Ascending aorta (tissue), 2 donors: Measurements from ENCODE around the gene STAC. TPM values are rescaled to one million over a fixed set of nuclear protein-coding genes. Genes with fewer than 3 reads are reported as not detected.

Source experiments
- DNase-seq, 2 donors: peaks; one replicate each; pipeline ENCODE4 v3.0.0-alpha.2; 2019; ENCODE audit warnings: low spot score in 2 of 2
- H3K27ac ChIP-seq, 2 donors: fragments of 200-600 bp; sonication (generic); one replicate each; pipeline ENCODE4 v1.5.1; 2016 to 2017; ENCODE audit warnings: mild to moderate bottlenecking in 1 of 2
- H3K27me3 ChIP-seq: fragments of 200-600 bp; sonication (generic); one replicate; pipeline ENCODE4 v1.5.1; 2017
- H3K36me3 ChIP-seq, 2 donors: fragments of 200-600 bp; sonication (generic); one replicate each; pipeline ENCODE4 v1.5.1; 2016
- H3K4me1 ChIP-seq, 2 donors: fragments of 200-600 bp; sonication (generic); one replicate each; pipeline ENCODE4 v1.5.1; 2016 to 2017; ENCODE audit warnings: mild to moderate bottlenecking in 1 of 2
- H3K4me3 ChIP-seq, 2 donors: fragments of 200-600 bp; sonication (generic); one replicate each; pipeline ENCODE4 v1.5.1; 2016 to 2017; ENCODE audit warnings: mild to moderate bottlenecking in 1 of 2
- H3K9me3 ChIP-seq, 2 donors: fragments of 200-600 bp; sonication (generic); one replicate each; pipeline ENCODE4 v1.5.1; 2016
- intact Hi-C: fragments of 100-400 bp; cut with DNase I; formaldehyde crosslinking; loops from one replicate; pipeline ENCODE4 v1.15.1; 2023
- total RNA-seq: library from RNA; depleted of rRNA; stranded (reverse); fragments of >200 nt; gene quantifications from one replicate; pipeline ENCODE4 v1.1.0, GENCODE V29; 2016
- TF ChIP-seq, protein P1 (sequence below), 3 experiments: fragments of 200-600 bp in 2 of 3; fragments of 450-650 bp in 1 of 3; sonication (generic) in 2 of 3; IDR thresholded peaks; one replicate each; pipeline ENCODE4 v1.5.1; 2016 to 2019; ENCODE audit warnings: antibody characterized with exemption in 3 of 3, mild to moderate bottlenecking in 1 of 3, moderate library complexity in 1 of 3

Gene STAC
- total RNA-seq, 1 donor from 2014 or later: 16.0 TPM

DNA sequence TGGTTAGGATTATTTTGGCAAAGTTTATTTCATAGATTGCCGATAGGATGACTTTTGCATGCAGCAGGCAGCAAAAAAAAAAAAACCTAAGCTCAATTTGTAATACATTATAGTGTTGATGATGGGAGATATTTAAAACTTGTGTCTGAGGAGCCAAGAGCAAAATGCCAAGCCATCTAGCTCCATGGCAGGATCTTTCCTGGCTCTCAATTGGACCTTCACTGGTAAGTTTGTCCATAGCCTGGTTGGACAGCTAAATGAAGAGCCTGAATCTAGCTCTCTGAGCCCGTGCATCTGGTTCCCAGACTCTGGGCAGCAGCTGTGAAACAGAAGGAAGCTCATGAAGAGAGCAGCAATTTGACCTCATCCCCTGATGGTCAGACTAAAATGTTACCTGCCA lies 17.5 kb downstream of the STAC start:
- no peak for DNase-seq
- Histone ChIP-seq H3K4me3 (no peak overlapping the region), H3K27me3 (no peaks in the 10 kb centered on the region), H3K4me1 (no peaks in the 10 kb centered on the region), H3K36me3 (no peaks in the 10 kb centered on the region), H3K9me3 (no peaks in the 10 kb centered on the region), H3K27ac (no peak overlapping the region)
- TF ChIP-seq, protein P1, sequence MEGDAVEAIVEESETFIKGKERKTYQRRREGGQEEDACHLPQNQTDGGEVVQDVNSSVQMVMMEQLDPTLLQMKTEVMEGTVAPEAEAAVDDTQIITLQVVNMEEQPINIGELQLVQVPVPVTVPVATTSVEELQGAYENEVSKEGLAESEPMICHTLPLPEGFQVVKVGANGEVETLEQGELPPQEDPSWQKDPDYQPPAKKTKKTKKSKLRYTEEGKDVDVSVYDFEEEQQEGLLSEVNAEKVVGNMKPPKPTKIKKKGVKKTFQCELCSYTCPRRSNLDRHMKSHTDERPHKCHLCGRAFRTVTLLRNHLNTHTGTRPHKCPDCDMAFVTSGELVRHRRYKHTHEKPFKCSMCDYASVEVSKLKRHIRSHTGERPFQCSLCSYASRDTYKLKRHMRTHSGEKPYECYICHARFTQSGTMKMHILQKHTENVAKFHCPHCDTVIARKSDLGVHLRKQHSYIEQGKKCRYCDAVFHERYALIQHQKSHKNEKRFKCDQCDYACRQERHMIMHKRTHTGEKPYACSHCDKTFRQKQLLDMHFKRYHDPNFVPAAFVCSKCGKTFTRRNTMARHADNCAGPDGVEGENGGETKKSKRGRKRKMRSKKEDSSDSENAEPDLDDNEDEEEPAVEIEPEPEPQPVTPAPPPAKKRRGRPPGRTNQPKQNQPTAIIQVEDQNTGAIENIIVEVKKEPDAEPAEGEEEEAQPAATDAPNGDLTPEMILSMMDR (IDR thresholded peaks at IDR 0.05): no peak
- intact Hi-C loops: no loop called here

DNA sequence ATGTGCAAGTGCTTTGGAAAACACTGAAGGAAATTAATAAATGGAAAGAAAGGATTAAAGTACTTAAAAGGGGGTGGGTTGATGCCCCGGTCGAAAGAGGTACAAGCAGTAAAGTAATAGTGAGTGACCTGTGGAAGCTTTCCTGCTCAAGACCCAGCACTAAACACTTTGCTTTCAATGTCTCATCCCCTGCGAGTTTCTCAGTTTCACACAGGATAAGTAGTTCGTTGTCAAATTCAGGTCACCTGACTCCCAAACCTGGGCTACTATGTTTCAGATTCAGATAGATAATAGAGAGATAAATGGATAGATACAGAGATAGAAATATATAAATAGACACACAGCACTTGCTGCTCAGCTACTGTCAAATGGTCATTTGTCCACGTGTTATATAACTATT lies 19.6 kb downstream of the STAC start:
- no peak overlapping the region for H3K27ac ChIP-seq
- no peaks in the 10 kb centered on the region for H3K4me1 ChIP-seq
- H3K27me3 ChIP-seq: no peaks in the 10 kb centered on the region
- intact Hi-C loops: no loop called here
- H3K4me3 ChIP-seq: no peak overlapping the region
- H3K9me3 ChIP-seq: no peaks in the 10 kb centered on the region
- no peaks in the 10 kb centered on the region for H3K36me3 ChIP-seq
- TF ChIP-seq, protein P1 (IDR thresholded peaks at IDR 0.05): no peak
- no peak for DNase-seq

DNA sequence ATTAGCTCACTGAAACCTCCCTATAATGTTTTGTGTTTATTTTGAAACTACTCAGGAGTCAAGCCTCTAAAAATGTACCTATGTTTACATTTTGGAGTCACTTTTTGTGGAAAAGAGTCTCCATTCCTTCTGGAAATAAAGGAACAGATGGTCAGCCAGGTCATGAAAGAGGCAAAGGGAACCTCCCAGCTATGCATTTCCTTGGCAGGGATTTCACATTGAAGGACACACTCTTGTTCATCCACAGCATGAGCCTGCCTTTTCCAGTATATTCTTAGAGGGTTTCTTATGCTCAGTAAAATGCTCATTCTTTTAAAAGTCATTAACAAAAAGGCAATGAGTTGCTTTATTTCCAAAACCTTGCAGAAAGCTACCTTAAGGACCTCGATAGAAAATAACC lies 20.8 kb downstream of the STAC start:
- intact Hi-C loops: no loop called here
- no peaks in the 10 kb centered on the region for H3K9me3 ChIP-seq
- TF ChIP-seq, protein P1 (IDR thresholded peaks at IDR 0.05): no peak
- no peak overlapping the region for H3K27ac ChIP-seq
- H3K4me3 ChIP-seq: no peak overlapping the region
- no peaks in the 10 kb centered on the region for H3K4me1 ChIP-seq
- H3K27me3 ChIP-seq: no peaks in the 10 kb centered on the region
- H3K36me3 ChIP-seq: no peaks in the 10 kb centered on the region
- no peak for DNase-seq

DNA sequence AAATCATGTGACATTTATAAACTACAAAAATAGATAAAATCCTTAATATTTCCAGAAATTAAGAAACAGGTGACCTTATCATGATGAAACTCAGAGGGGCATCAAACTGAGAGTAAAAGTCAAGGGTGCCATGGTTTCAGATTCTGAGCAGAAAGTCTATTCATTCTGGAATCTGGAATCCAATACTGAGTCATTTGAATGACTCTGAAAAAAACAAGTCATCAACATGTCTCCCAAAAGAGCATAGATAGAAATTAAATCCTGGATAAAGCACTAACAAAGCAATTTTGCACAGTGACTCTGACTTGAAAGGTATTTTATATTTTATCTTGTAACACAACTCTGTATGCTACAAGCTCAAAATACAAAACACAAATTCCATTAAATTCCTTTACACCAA lies 23.4 kb downstream of the STAC start:
- intact Hi-C loops: no loop called here

DNA sequence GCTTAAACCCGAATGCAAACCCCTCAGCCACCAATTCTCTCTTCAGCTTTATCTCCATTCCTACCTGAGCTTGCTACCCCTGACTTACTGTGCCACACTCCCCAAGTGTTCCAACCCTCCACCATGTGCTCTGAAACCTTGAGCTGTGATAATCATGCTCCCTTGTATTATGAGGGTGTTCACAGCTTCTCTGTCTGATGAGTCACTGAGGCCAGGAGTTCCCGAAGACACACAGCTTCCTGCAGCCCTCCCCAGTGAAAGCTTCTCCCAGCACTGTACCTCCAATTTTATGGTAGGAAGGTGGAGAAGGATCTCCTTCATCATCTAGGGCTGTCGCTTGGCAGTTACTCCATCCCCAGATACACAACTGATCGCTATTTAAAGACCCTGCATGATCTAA lies 24.9 kb downstream of the STAC start:
- intact Hi-C loops: no loop called here
- H3K27me3 ChIP-seq: no peaks in the 10 kb centered on the region
- no peaks in the 10 kb centered on the region for H3K36me3 ChIP-seq
- H3K4me1 ChIP-seq: no peaks in the 10 kb centered on the region
- H3K27ac ChIP-seq: no peak overlapping the region
- TF ChIP-seq, protein P1 (IDR thresholded peaks at IDR 0.05): no peak
- H3K9me3 ChIP-seq: no peaks in the 10 kb centered on the region
- no peak for DNase-seq
- H3K4me3 ChIP-seq: no peak overlapping the region

More for the DNA sequence above, 23.4 kb downstream of the STAC start:
- TF ChIP-seq, protein P1 (IDR thresholded peaks at IDR 0.05): no peak
- Histone ChIP-seq H3K27me3 (no peaks in the 10 kb centered on the region), H3K27ac (no peak overlapping the region), H3K4me3 (no peak overlapping the region), H3K9me3 (no peaks in the 10 kb centered on the region), H3K36me3 (no peaks in the 10 kb centered on the region), H3K4me1 (no peaks in the 10 kb centered on the region)
- DNase-seq: no peak

DNA sequence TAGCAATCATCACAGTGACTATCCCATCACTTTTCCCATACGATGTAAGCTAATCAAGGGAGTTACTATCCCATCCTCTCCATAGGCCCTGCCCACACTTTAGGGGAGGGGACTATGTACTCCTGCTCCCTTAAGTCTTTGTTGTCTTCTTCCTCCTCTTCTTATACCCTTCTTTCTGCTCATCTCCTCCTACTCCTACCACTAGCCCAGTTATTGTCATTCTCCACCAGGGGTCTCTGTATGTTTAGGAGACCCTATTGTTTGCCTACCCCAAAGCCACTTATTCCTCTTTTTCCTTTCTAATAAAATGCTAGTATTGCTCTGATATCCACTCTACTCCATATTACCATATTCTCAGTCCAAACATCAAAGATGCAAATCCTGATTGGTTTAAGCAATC lies 27.8 kb downstream of the STAC start:
- TF ChIP-seq, protein P1 (IDR thresholded peaks at IDR 0.05): no peak
- H3K36me3 ChIP-seq: no peaks in the 10 kb centered on the region
- no peak overlapping the region for H3K4me3 ChIP-seq
- H3K4me1 ChIP-seq: no peaks in the 10 kb centered on the region
- H3K27me3 ChIP-seq: no peaks in the 10 kb centered on the region
- DNase-seq: no peak
- intact Hi-C loops: no loop called here
- H3K9me3 ChIP-seq: no peaks in the 10 kb centered on the region
- H3K27ac ChIP-seq: no peak overlapping the region
